Right lobe of liver (tissue), 6 donors: ENCODE data around the gene RCOR3. TPM values are rescaled to one million over a fixed set of nuclear protein-coding genes. Genes with fewer than 3 reads are reported as not detected.

Source experiments
- ATAC-seq, 4 donors: fragments of 200-7000 bp; cut with Tn5 transposase; one replicate each; pipeline ENCODE4 v1.9.1; 2020; ENCODE audit warnings: mild to moderate bottlenecking in 4 of 4, moderate library complexity in 4 of 4
- DNase-seq, 3 donors: peaks; one replicate each; pipeline ENCODE4 v3.0.0-alpha.2; 2020
- H3K27ac ChIP-seq, 3 donors: fragments of 200-600 bp; one replicate each; pipeline ENCODE4 v1.8.0; 2022
- H3K27me3 ChIP-seq, 2 donors: fragments of 200-600 bp; one replicate each; pipeline ENCODE4 v1.8.0; 2022
- H3K36me3 ChIP-seq, 4 donors: fragments of 200-600 bp; sonication (generic) in 1 of 4; one replicate each; pipeline versions ENCODE4 v1.5.1 to v1.8.0; 2017 to 2022; ENCODE audit warnings: control low read depth in 1 of 4
- H3K4me1 ChIP-seq, 4 donors: fragments of 200-600 bp; sonication (generic) in 1 of 4; one replicate each; pipeline versions ENCODE4 v1.5.1 to v1.8.0; 2017 to 2022; ENCODE audit warnings: control low read depth in 1 of 4
- H3K4me3 ChIP-seq, 3 donors: fragments of 200-600 bp; one replicate each; pipeline ENCODE4 v1.8.0; 2022
- H3K9me3 ChIP-seq, 4 donors: fragments of 200-600 bp; sonication (generic) in 1 of 4; one replicate each; pipeline versions ENCODE4 v1.5.1 to v1.8.0; 2017 to 2022; ENCODE audit warnings: control low read depth in 1 of 4
- POLR2A ChIP-seq: fragments of 450-650 bp; IDR thresholded peaks from one replicate; pipeline ENCODE4 v1.6.1; 2017; ENCODE audit warnings: antibody characterized with exemption, mild to moderate bottlenecking
- whole genome bisulfite sequencing: methylation state at CpG from one replicate; pipeline ENCODE4 v1.1.6; 2018; ENCODE audit warnings: low coverage, low lambda C conversion rate; ENCODE audit not compliant: insufficient coverage; ENCODE audit errors: missing lambda C conversion rate; 5-methylcytosine and 5-hydroxymethylcytosine counted together
- intact Hi-C, 2 donors: fragments of 100-400 bp; cut with DNase I; formaldehyde crosslinking; loops; one replicate each; pipeline versions ENCODE4 v1.11.2 to v1.14.1; 2022
- total RNA-seq, 6 experiments: library from RNA; depleted of rRNA in 2 of 6; stranded (reverse); fragments of >200 nt in 2 of 6; fragmentation: NEBNext Ultra II Directional in 3 of 6; extraction: Animal tissue kit (Norgen Biotek cat#: 25700) in 3 of 6; gene quantifications; one replicate each; pipeline versions ENCODE4 v1.1.0 to v1.2.4, GENCODE V29; 2016 to 2023
- TF ChIP-seq, protein P1 (sequence below), 4 donors: fragments of 200-600 bp in 3 of 4; fragments of 450-650 bp in 1 of 4; IDR thresholded peaks; one replicate each; pipeline versions ENCODE4 v1.5.1 to v1.8.0; 2016 to 2022; ENCODE audit warnings: antibody characterized with exemption in 4 of 4, mild to moderate bottlenecking in 2 of 4
- donor health status: DM: no; HTN: yes; CAD: no.
- donor health status: DM: no; HTN: no; CAD: no.
- donor health status: DM: no; HTN: no; CAD: no.
- donor health status: DM: no; HTN: yes; CAD: no.
- donor health status: DM: no; HTN: yes; CAD: no.

The RCOR3 gene
- total RNA-seq, 6 experiments from 2014 or later: 13.0 to 24.6 (median 17.7) TPM

- H3K27ac ChIP-seq: no peak overlapping the region
These were observed 75.8 kb downstream of the RCOR3 start for GRCh38 chr1:211334986-211335385.

DNA sequence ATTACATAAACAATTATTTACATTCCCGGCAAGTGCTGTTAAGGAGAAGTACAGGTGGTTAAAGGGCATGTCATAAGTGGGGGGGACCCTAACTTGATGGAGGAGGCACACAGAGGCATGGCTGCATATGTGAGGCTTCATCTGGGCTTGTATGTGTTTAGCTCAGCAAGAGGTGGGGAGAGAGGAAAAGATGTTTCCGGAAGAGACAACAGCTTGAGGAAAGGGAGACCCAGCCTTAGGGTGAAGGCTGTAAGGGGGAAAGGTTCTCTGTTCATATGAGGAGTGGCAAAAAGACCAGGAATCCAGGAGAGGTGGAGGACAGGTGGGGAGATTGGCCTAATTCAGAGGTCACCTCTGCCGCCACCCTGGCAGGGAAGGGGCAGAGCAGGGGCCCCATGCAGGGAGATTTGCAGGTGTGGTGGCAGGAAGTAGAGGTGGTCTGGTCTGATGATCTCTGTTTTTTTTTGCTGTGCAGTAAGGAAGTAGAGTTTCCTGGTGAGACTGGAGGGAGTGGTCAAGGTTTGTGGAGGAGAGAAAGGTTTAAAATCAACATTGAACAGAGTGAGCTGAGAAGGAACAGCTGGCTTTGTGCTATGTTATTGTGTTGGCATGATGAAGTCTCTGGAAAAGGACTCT lies 76.5 kb downstream of the RCOR3 start:
- H3K27me3 ChIP-seq: no peaks in the 10 kb centered on the region
- no peak overlapping the region for H3K4me3 ChIP-seq
- no peak for TF ChIP-seq POLR2A
- TF ChIP-seq, protein P1, sequence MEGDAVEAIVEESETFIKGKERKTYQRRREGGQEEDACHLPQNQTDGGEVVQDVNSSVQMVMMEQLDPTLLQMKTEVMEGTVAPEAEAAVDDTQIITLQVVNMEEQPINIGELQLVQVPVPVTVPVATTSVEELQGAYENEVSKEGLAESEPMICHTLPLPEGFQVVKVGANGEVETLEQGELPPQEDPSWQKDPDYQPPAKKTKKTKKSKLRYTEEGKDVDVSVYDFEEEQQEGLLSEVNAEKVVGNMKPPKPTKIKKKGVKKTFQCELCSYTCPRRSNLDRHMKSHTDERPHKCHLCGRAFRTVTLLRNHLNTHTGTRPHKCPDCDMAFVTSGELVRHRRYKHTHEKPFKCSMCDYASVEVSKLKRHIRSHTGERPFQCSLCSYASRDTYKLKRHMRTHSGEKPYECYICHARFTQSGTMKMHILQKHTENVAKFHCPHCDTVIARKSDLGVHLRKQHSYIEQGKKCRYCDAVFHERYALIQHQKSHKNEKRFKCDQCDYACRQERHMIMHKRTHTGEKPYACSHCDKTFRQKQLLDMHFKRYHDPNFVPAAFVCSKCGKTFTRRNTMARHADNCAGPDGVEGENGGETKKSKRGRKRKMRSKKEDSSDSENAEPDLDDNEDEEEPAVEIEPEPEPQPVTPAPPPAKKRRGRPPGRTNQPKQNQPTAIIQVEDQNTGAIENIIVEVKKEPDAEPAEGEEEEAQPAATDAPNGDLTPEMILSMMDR (IDR thresholded peaks at IDR 0.05): no peak
- WGBS: 32% methylated on average over 3 of the region's 3 CpGs
- peak in 1 of 4 donors; percentile 19 for ATAC-seq
- no peaks in the 10 kb centered on the region for H3K9me3 ChIP-seq
- H3K4me1 ChIP-seq: no peaks in the 10 kb centered on the region
- no peak overlapping the region for H3K27ac ChIP-seq
- intact Hi-C loops: no loop called here
- no peaks in the 10 kb centered on the region for H3K36me3 ChIP-seq
- DNase-seq: no peak

More at GRCh38 chr1:211334986-211335385, 75.8 kb downstream of the RCOR3 start:
- Histone ChIP-seq H3K27me3 (no peaks in the 10 kb centered on the region), H3K4me1 (no peaks in the 10 kb centered on the region), H3K36me3 (no peaks in the 10 kb centered on the region), H3K4me3 (no peak overlapping the region), H3K9me3 (no peaks in the 10 kb centered on the region)
- DNase-seq (no peak), ATAC-seq (no peak)
- intact Hi-C loops: no loop called here
- WGBS: 68% methylated on average over 3 of the region's 4 CpGs
- TF ChIP-seq, protein P1 (IDR thresholded peaks at IDR 0.05): no peak
- no peak for TF ChIP-seq POLR2A

- TF ChIP-seq POLR2A: no peak
- TF ChIP-seq, protein P1 (IDR thresholded peaks at IDR 0.05): no peak
- no peak overlapping the region for H3K4me3 ChIP-seq
- no peaks in the 10 kb centered on the region for H3K4me1 ChIP-seq
- WGBS: 90% methylated on average over 2 of the region's 3 CpGs
- intact Hi-C loops: no loop called here
- H3K36me3 ChIP-seq: no peaks in the 10 kb centered on the region
- no peaks in the 10 kb centered on the region for H3K27me3 ChIP-seq
- DNase-seq (no peak), ATAC-seq (no peak)
- H3K9me3 ChIP-seq: no peaks in the 10 kb centered on the region
- H3K27ac ChIP-seq: no peak overlapping the region
These were observed 77.0 kb downstream of the RCOR3 start for GRCh38 chr1:211336161-211336560.

DNA sequence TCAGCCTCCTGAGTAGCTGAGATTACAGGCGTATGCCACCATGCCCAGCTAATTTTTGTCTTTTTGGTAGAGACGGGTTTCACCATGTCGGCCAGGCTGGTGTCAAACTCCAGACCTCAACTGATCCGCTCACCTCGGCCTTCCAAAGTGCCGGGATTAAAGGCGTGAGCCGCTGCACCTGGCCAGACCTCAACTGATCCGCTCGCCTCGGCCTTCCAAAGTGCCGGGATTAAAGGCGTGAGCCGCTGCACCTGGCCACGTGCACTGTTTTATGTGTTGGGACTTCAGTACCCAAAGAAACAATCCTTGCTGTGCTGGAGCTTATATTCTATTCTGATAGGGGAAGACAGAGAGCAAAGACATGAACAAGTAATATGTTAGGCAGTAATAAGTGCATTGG lies 77.6 kb downstream of the RCOR3 start:
- H3K4me1 ChIP-seq: no peaks in the 10 kb centered on the region
- intact Hi-C loops: no loop called here
- no peaks in the 10 kb centered on the region for H3K9me3 ChIP-seq
- ATAC-seq (no peak), DNase-seq (no peak)
- H3K36me3 ChIP-seq: no peaks in the 10 kb centered on the region
- TF ChIP-seq POLR2A: no peak
- TF ChIP-seq, protein P1 (IDR thresholded peaks at IDR 0.05): no peak
- H3K4me3 ChIP-seq: no peak overlapping the region
- WGBS: 88% methylated on average over 14 of the region's 15 CpGs
- H3K27me3 ChIP-seq: no peaks in the 10 kb centered on the region
- H3K27ac ChIP-seq: no peak overlapping the region
